ENCODE results near the gene GNG7.
"Not testable (repeated sequence)": the region's sequence is repeated elsewhere in the genome, so short reads cannot be mapped to it uniquely, and the experiment has no call there.

The GNG7 gene

GRCh38 chr19:2534423-2535013 is 168.0 kb downstream of the GNG7 start:
- DNase-seq (ENCODE audit: low read depth in 2 of 2) = no peak

GRCh38 chr19:2533686-2534422 is 168.6 kb downstream of the GNG7 start:
- DNase-seq (ENCODE audit: low read depth in 2 of 2) = no peak

- DNase-seq (ENCODE audit: low read depth in 2 of 2) = no peak
Observed at GRCh38 chr19:2533072-2533425, 169.4 kb downstream of the GNG7 start.

GRCh38 chr19:2532252-2533071 is 170.0 kb downstream of the GNG7 start:
- DNase-seq (ENCODE audit: low read depth in 2 of 2) = no peak

GRCh38 chr19:2529942-2530341 is 172.6 kb downstream of the GNG7 start:
- not testable (repeated sequence) for DNase-seq (ENCODE audit: low read depth in 2 of 2)

GRCh38 chr19:2529473-2529918 is 173.0 kb downstream of the GNG7 start:
- no peak for DNase-seq (ENCODE audit: low read depth in 2 of 2)

- DNase-seq (ENCODE audit: low read depth in 2 of 2) = no peak
Observed at GRCh38 chr19:2528675-2529101, 173.8 kb downstream of the GNG7 start.

- no peak for DNase-seq (ENCODE audit: low read depth in 2 of 2)
Observed at GRCh38 chr19:2527686-2528085, 174.8 kb downstream of the GNG7 start.

- DNase-seq (ENCODE audit: low read depth in 2 of 2) = no peak
Observed at GRCh38 chr19:2527171-2527570, 175.3 kb downstream of the GNG7 start.

GRCh38 chr19:2524840-2525723 is 177.4 kb downstream of the GNG7 start:
- no peak for DNase-seq (ENCODE audit: low read depth in 2 of 2)

GRCh38 chr19:2524361-2524839 is 178.1 kb downstream of the GNG7 start:
- DNase-seq (ENCODE audit: low read depth in 2 of 2) = no peak

GRCh38 chr19:2523630-2524311 is 178.7 kb downstream of the GNG7 start:
- DNase-seq (ENCODE audit: low read depth in 2 of 2) = no peak

- DNase-seq (ENCODE audit: low read depth in 2 of 2) = no peak
Observed at GRCh38 chr19:2519482-2519881, 183.0 kb downstream of the GNG7 start.

- DNase-seq (ENCODE audit: low read depth in 2 of 2) = not testable (repeated sequence)
Observed at GRCh38 chr19:2518856-2519255, 183.6 kb downstream of the GNG7 start.

GRCh38 chr19:2517881-2518601 is 184.5 kb downstream of the GNG7 start:
- no peak for DNase-seq (ENCODE audit: low read depth in 2 of 2)

GRCh38 chr19:2516727-2517126 is 185.8 kb downstream of the GNG7 start:
- no peak for DNase-seq (ENCODE audit: low read depth in 2 of 2)

- no peak for DNase-seq (ENCODE audit: low read depth in 2 of 2)
Observed at GRCh38 chr19:2514981-2515518, 187.4 kb downstream of the GNG7 start.

GRCh38 chr19:2512523-2513431 is 189.7 kb downstream of the GNG7 start:
- DNase-seq (ENCODE audit: low read depth in 2 of 2) = no peak

- no peak for DNase-seq (ENCODE audit: low read depth in 2 of 2)
Observed at GRCh38 chr19:2511991-2512390, 190.5 kb downstream of the GNG7 start.

Data from stimulated activated CD8-positive, alpha-beta memory T cell treated with anti-CD3 and anti-CD28 coated beads, Interleukin-15, amount 100 ng/mL, for 4 hours (primary cell).